SK-N-MC (cell line): ENCODE results near the gene UTP18.

ENCODE experiments used
- EZH2 ChIP-seq: fragments of 200-600 bp; sonication (generic); IDR thresholded peaks from one replicate; pipeline ENCODE4 v1.6.1; 2017; ENCODE audit warnings: antibody characterized with exemption
- FOXP2 ChIP-seq: optimal IDR thresholded peaks from 2 replicates; pipeline ENCODE3; 2011; ENCODE audit warnings: mild to moderate bottlenecking, moderate library complexity; ENCODE audit not compliant: insufficient read depth; ENCODE audit errors: extremely low read length, control extremely low read depth
- POLR2AphosphoS5 ChIP-seq: IDR thresholded peaks from 2 replicates; pipeline ENCODE4 v1.6.1; 2012; ENCODE audit warnings: mild to moderate bottlenecking, low read depth, low read length, borderline replicate concordance

- TF ChIP-seq EZH2 (no peak), POLR2AphosphoS5 (no peak), FOXP2 (no peak)
Measured at GRCh38 chr17:51263006-51263405, 2.7 kb downstream of the UTP18 start.
